ENCODE results near the gene EPGN.

The EPGN gene, protein sequence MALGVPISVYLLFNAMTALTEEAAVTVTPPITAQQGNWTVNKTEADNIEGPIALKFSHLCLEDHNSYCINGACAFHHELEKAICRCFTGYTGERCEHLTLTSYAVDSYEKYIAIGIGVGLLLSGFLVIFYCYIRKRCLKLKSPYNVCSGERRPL

DNA sequence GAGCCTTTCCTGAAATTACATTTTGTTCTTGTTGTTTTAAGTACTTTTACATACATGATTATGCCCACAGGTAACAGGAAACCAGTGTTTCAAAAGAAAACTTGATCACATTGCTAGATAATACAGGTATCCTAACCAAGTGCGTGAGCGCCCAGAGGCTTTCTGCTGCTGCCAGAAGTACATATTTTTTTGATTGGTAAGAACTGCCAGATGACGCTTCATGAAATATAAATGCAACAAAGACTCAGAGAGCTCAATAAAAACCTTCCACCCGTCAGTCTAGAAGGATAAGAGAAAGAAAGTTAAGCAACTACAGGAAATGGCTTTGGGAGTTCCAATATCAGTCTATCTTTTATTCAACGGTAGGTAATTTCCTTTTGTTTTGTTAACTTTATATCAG is at the start of gene EPGN:
Gene EPGN (plus strand): TSS at position 256 of the 400 bp plus-strand sequence. CDS start 64 bp downstream, at position 320.
- CTCF ChIA-PET, result no interaction called here
- no peaks in the 10 kb centered on the region for H3K36me3 Mint-ChIP-seq

DNA sequence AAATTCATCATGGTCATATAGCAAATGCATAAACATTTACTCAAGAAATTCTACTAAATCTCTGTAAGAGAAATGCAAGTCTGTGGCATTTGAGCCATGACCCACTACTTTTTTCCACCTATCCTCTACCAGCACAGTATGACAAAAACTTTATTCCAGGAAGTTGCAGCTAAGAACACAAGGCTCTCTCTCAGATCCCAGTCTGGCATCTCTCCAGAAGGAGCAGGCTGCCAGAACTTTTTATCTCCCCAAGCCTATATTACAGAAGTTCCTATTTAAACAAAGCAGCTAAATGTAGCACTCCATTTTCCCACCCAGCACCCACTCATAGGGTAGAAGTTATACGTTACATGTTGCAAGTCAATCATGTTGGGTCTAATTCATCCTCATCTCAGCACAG is 49.3 kb upstream of the EPGN start:
- H3K27me3 Mint-ChIP-seq, result no peaks in the 10 kb centered on the region

More for the DNA sequence above, at the start of gene EPGN:
- Mint-ChIP-seq H3K27ac (peak within 1 kb of the TSS; percentile 58), H3K4me3 (no peak within 1 kb of the TSS), H3K4me1 (peaks cover 8% of the 10 kb centered on the region), H3K9me3 (no peaks in the 10 kb centered on the region), H3K27me3 (no peaks in the 10 kb centered on the region)
- peak; percentile 28 for DNase-seq

DNA sequence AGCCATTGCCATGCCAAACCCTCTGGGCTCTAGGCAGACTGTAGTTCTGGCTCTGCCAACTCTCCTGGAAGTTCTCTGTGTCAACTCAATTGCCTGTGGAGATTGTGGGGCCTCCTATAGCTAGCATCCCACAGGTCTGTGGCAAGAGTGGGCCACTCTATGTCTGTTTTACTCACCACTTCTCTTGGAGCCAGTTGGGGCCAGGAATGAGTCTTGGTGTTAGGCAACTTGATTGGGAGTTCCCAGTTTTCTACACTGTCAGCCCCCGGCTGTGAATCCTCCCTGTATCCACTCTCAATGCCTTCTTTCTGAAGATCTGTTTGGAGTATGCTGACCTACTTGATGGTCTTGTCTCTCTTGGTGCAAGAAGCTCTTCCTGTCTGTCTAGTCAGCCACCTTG is 48.2 kb upstream of the EPGN start:
- Mint-ChIP-seq H3K4me3 (no peak overlapping the region), H3K36me3 (no peaks in the 10 kb centered on the region), H3K27ac (no peak overlapping the region), H3K4me1 (no peaks in the 10 kb centered on the region), H3K9me3 (no peaks in the 10 kb centered on the region), H3K27me3 (no peaks in the 10 kb centered on the region)
- no peak for DNase-seq
- CTCF ChIA-PET, result no interaction called here

More for the DNA sequence above, 49.3 kb upstream of the EPGN start:
- Mint-ChIP-seq H3K4me1 (no peaks in the 10 kb centered on the region), H3K9me3 (no peaks in the 10 kb centered on the region), H3K4me3 (no peak overlapping the region), H3K27ac (no peak overlapping the region), H3K36me3 (no peaks in the 10 kb centered on the region)
- DNase-seq, result no peak
- CTCF ChIA-PET, result no interaction called here

DNA sequence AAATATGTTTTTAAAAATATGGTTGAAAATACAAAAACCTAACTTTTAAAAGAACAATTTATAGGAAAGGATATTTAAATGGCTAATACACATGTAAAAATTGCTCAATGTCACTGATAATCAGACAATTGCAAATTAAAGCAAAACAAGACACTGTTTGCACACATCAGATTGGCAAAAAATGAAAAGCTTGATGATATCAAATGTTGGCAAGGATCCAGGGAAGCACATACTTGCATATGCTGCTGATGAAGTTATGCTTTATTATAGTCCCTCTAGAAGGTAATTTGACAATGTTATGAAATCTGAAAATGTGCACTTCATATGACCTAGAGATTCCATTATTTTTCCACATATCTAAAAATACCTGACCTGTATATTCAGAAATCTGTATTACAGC is 45.7 kb upstream of the EPGN start:
- Mint-ChIP-seq H3K27me3 (no peaks in the 10 kb centered on the region), H3K4me1 (peaks cover under 1% of the 10 kb centered on the region), H3K4me3 (no peak overlapping the region), H3K27ac (no peak overlapping the region), H3K36me3 (no peaks in the 10 kb centered on the region), H3K9me3 (no peaks in the 10 kb centered on the region)
- DNase-seq, result no peak
- CTCF ChIA-PET, result interaction anchor here (0.9 kb wide), 1 partner anchor 34 kb away, joined by 3 read pairs; no protein-coding TSS in a partner anchor

DNA sequence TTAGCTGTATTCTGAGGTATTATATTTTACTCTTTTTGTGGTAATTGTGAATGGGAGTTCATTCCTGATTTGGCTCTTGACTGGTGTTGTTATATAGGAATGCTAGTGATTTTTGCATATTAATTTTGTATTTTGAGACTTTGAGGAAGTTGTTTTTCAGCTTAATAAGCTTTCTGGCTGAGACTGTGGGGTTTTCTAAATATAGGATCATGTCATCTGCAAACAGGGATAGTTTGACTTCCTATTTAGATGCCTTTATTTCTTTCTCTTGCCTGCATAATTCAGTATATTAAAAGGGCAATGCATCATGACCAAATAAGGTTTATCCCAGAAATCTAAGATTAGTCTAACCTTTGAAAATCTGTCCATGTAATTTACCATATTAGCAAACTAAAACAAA is 44.7 kb upstream of the EPGN start:
- Mint-ChIP-seq H3K27ac (no peak overlapping the region), H3K9me3 (no peaks in the 10 kb centered on the region), H3K36me3 (no peaks in the 10 kb centered on the region), H3K4me3 (no peak overlapping the region), H3K27me3 (no peaks in the 10 kb centered on the region), H3K4me1 (peaks cover 11% of the 10 kb centered on the region)
- CTCF ChIA-PET, result no interaction called here
- DNase-seq, result no peak

DNA sequence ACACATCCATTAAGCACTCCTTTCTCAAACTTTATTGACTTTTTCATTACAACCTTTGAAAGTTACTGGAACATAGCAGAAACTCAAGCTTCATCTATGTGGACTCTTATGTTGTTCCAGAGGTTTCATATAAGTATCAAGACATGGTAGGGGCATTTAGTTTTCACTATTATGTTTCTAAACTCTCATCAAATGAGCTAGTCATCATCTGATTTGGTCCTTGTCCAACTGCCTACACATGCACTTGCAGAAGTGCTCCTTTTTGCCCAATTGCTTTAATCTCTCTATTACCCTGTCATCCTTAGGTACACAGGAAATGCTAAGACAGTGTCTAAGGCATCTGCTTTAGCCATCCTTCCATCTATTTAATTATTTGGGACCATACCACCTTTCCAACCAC is 42.2 kb upstream of the EPGN start:
- H3K4me1 Mint-ChIP-seq, result peaks cover 11% of the 10 kb centered on the region
- H3K27ac Mint-ChIP-seq, result no peak overlapping the region
- H3K27me3 Mint-ChIP-seq, result no peaks in the 10 kb centered on the region
- H3K4me3 Mint-ChIP-seq, result no peak overlapping the region
- no peaks in the 10 kb centered on the region for H3K36me3 Mint-ChIP-seq
- no peaks in the 10 kb centered on the region for H3K9me3 Mint-ChIP-seq
- CTCF ChIA-PET, result interaction anchor here (0.9 kb wide), 1 partner anchor 36 kb away, joined by 3 read pairs; no protein-coding TSS in a partner anchor
- no peak for DNase-seq

DNA sequence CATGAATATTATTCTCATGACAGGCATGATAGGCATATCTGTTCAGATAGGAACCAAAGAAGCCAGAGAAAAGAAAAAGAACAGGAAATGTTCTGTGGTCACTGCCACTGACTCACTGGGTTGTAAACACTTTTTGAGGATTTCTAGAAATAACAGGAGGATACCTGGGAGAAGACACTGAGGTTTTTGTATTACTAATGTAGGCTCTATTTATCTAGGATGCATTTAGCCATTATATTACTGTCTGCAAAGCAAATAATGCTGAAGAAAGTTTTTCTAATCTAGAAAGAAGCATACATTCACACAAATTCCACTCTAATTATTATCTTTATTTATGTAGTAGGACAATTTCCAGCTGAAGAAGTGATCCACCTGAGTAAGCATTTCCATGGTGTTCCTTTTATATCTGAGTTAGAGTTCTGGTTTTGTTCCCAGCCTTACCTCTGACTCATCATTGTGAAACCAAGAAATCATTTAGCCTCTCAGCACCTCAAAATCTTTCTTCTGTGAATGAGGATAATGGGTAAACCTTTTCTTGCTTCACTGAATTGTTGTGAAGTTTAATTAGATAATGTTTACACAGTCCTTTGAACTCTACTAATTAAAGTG is 40.2 kb upstream of the EPGN start:
- DNase-seq, result no peak
- Mint-ChIP-seq H3K9me3 (no peaks in the 10 kb centered on the region), H3K4me1 (peaks cover 11% of the 10 kb centered on the region), H3K36me3 (no peaks in the 10 kb centered on the region), H3K27me3 (no peaks in the 10 kb centered on the region), H3K27ac (peak overlapping the region; percentile 25), H3K4me3 (no peak overlapping the region)
- CTCF ChIA-PET, result no interaction called here

DNA sequence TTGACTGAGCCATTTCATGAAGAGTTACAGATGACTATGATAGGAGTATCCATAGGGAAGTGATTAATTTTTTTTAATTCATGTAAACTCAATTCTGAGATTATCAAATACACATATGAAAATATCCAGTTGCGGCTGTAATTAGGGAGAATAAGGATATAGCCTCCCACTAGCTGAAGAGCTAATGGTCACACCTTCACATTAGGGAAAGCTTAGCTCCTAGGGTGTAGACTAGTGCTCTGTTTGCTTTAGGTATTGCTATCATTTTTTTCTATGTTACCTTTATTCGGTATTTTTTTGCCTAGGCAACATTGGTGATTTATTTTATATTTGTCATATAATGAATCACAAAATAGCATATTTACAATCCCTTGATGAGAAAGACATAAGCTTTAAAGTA is 39.6 kb upstream of the EPGN start:
- CTCF ChIA-PET, result no interaction called here
- Mint-ChIP-seq H3K4me3 (no peak overlapping the region), H3K9me3 (no peaks in the 10 kb centered on the region), H3K4me1 (peaks cover 11% of the 10 kb centered on the region), H3K27ac (no peak overlapping the region), H3K27me3 (no peaks in the 10 kb centered on the region), H3K36me3 (no peaks in the 10 kb centered on the region)
- no peak for DNase-seq

DNA sequence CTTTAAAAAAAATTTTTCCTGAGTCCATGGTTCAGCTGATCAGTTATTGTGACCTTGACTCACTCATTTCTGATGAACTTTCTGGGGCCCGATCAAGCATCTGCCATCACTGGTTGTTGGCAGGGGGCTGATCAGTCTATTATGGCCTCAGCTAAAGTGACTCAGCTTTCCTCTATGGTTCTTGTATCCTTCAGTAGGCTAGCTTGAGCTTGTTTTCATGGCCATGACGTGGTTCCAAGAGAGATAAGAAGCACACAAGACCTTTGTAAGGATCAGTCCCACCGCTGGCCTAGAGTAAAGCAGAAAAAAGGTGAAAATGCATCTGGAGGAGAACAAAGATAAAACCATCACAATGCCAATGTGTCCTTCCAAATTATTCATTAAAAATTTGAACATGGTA is 29.8 kb upstream of the EPGN start:
- H3K36me3 Mint-ChIP-seq, result no peaks in the 10 kb centered on the region
- no peak overlapping the region for H3K4me3 Mint-ChIP-seq
- no peaks in the 10 kb centered on the region for H3K4me1 Mint-ChIP-seq
- CTCF ChIA-PET, result no interaction called here
- no peaks in the 10 kb centered on the region for H3K27me3 Mint-ChIP-seq
- DNase-seq, result no peak
- no peaks in the 10 kb centered on the region for H3K9me3 Mint-ChIP-seq
- H3K27ac Mint-ChIP-seq, result no peak overlapping the region

DNA sequence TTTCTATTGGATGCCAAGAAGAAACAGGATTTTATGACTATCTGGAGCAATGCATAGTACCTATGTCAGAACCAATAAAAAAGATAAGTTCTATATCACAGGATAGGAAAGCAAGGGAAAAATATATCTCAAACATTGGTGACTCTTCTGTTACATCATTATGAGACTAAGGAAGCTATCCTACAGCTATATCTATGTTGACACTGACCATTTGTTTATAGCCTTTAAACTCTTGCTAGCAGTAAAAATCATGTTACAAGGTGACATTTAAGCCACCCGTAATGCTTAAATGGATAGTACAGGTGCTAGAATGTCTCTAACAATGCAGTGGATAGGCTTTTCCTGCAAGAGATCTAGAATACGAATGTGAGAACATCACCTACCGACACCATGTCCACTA is 28.6 kb upstream of the EPGN start:
- CTCF ChIA-PET, result no interaction called here
- DNase-seq, result no peak
- H3K9me3 Mint-ChIP-seq, result no peaks in the 10 kb centered on the region
- no peaks in the 10 kb centered on the region for H3K36me3 Mint-ChIP-seq
- H3K27me3 Mint-ChIP-seq, result no peaks in the 10 kb centered on the region
- H3K4me3 Mint-ChIP-seq, result no peak overlapping the region
- no peaks in the 10 kb centered on the region for H3K4me1 Mint-ChIP-seq
- H3K27ac Mint-ChIP-seq, result no peak overlapping the region

DNA sequence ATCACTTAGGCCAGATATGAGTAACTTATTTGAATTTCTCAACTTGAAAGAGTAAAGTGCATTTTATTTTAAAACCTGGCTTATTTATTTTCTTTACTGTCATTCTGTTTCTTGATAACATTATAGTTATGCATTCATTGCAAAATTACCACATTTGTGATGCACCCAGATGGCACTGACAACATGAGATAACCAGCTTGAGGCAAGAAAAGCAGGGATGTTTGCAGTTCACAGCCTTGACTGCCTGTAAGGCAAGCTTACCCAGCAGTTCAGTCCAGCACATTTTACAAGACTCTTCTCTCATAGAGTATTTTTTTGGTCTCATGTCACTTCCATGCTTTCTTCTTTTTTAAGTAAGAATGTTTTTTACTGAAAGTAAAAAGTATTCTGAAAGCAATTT is 25.3 kb upstream of the EPGN start:
- H3K9me3 Mint-ChIP-seq, result no peaks in the 10 kb centered on the region
- no peak overlapping the region for H3K4me3 Mint-ChIP-seq
- H3K4me1 Mint-ChIP-seq, result no peaks in the 10 kb centered on the region
- no peaks in the 10 kb centered on the region for H3K36me3 Mint-ChIP-seq
- DNase-seq, result no peak
- H3K27me3 Mint-ChIP-seq, result no peaks in the 10 kb centered on the region
- CTCF ChIA-PET, result no interaction called here
- H3K27ac Mint-ChIP-seq, result no peak overlapping the region

DNA sequence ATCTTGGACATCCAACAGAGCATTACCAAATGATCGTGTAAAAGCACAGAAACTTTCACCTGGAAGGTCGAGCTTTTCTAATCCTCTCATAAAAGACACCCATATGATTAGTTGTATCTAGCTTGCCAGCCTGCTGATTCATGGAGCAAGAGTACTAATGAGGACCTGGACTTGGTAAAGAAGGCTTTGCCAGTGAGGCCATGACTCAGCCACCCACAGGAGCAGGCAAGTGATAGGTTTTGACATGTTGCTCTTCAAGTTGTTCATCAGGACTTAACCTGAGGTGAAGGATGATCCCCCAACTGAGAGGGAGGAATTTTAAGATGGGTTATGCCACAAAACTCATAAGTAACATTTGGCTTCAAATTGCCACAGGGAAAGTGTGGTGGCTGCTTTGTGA is 24.7 kb upstream of the EPGN start:
- H3K36me3 Mint-ChIP-seq, result no peaks in the 10 kb centered on the region
- CTCF ChIA-PET, result no interaction called here
- no peaks in the 10 kb centered on the region for H3K27me3 Mint-ChIP-seq
- no peak for DNase-seq
- H3K9me3 Mint-ChIP-seq, result no peaks in the 10 kb centered on the region
- H3K27ac Mint-ChIP-seq, result no peak overlapping the region
- H3K4me3 Mint-ChIP-seq, result no peak overlapping the region
- no peaks in the 10 kb centered on the region for H3K4me1 Mint-ChIP-seq

DNA sequence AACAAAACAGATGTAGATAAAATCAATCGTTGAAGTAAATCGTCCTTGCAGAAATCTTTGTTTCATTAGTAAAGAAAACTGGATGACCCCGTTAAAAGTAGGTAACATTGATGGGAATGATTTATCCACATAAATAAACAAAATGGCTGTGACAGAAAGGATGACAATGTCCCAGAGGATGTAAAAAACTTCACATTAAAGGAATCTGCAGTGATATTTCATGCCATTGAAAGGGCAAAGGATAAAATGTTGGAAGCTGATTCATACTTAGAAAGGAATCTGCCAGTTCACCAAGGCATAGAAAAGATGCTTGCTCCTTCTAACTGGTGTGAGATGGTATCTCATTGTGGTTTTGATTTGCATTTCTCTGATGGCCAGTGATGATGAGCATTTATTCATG is 24.2 kb upstream of the EPGN start:
- no peaks in the 10 kb centered on the region for H3K36me3 Mint-ChIP-seq
- H3K4me3 Mint-ChIP-seq, result no peak overlapping the region
- DNase-seq, result no peak
- H3K27me3 Mint-ChIP-seq, result no peaks in the 10 kb centered on the region
- no peaks in the 10 kb centered on the region for H3K9me3 Mint-ChIP-seq
- H3K27ac Mint-ChIP-seq, result no peak overlapping the region
- CTCF ChIA-PET, result no interaction called here
- H3K4me1 Mint-ChIP-seq, result no peaks in the 10 kb centered on the region

DNA sequence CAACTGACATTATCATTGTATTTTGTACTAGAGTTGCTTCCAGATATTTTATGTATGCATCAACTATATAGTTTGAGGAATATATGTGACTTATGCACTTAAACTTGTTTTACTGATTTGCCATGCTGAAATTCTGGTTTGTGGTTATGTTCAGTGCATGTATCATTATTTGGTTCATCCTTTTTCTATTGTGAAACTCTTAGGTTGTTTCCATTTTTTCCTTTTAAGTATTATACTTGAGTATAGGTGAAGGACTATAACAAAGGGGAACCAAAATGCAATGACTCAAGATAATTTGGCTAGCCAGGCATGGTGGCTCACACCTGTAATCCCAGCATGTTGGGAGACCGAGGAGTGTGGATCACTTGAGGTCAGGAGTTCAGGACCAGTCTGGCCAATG is 21.1 kb upstream of the EPGN start:
- no peak for DNase-seq
- CTCF ChIA-PET, result no interaction called here
- Mint-ChIP-seq H3K4me3 (no peak overlapping the region), H3K9me3 (no peaks in the 10 kb centered on the region), H3K4me1 (no peaks in the 10 kb centered on the region), H3K27ac (no peak overlapping the region), H3K36me3 (no peaks in the 10 kb centered on the region), H3K27me3 (no peaks in the 10 kb centered on the region)

DNA sequence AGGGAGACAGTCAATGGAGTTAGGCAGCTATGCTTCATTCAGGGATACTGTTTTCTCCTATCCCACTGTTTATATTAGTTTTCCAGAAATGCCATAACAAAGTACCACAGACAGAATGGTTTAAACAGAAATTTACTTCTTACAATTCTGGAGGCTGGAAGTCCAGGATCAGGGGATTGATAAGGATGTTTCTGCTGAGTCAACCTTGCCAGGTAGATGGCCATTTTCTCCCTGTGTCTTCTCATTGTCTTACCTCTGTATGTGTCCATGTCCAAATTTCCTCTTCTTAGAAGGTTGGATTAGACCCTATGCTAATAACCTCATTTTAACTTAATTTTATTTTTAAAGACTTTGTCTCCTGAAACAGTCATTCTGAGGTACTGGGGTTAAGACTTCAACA is 20.5 kb upstream of the EPGN start:
- Mint-ChIP-seq H3K36me3 (no peaks in the 10 kb centered on the region), H3K4me1 (no peaks in the 10 kb centered on the region), H3K9me3 (no peaks in the 10 kb centered on the region), H3K27me3 (no peaks in the 10 kb centered on the region), H3K4me3 (no peak overlapping the region), H3K27ac (no peak overlapping the region)
- no peak for DNase-seq
- CTCF ChIA-PET, result no interaction called here

DNA sequence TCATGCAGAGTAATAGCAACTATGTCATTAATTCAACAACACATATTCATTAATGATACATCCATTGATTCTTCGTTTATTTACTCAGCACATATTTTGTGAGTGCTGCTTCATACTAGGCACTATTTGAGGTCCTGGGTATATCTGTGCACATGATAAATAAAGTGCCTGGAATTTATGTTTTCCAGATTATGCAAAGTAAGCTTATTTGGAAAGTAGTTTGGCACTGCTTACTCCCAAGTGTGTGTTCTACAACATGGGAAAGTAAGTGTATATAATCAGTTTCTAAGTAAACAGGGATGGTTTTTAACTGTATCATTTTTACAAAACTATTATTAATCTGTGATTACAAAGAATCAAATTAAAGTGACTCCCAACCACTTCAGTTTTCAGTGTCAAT is 16.8 kb upstream of the EPGN start:
- CTCF ChIA-PET, result no interaction called here
- H3K27ac Mint-ChIP-seq, result no peak overlapping the region
- no peak for DNase-seq
- no peaks in the 10 kb centered on the region for H3K36me3 Mint-ChIP-seq
- no peaks in the 10 kb centered on the region for H3K27me3 Mint-ChIP-seq
- no peaks in the 10 kb centered on the region for H3K4me1 Mint-ChIP-seq
- H3K4me3 Mint-ChIP-seq, result no peak overlapping the region
- H3K9me3 Mint-ChIP-seq, result no peaks in the 10 kb centered on the region
